Common myeloid progenitor, CD34-positive (primary cell): ENCODE results near the gene DRC1.
A peak's percentile ranks its signal among the peaks of the same experiment; 100 is the strongest.

Source experiments
- CTCF ChIA-PET: fragments of 350-600 bp; sonication (Branson Sonifier 250); formaldehyde crosslinking; loops from one replicate; lab custom pipeline; 2021; ENCODE audit warnings: antibody characterized with exemption; lab: Charles Lee
- POLR2A ChIA-PET: fragments of 350-600 bp; sonication (Branson Sonifier 250); formaldehyde crosslinking; loops from one replicate; lab custom pipeline; 2021; ENCODE audit warnings: antibody characterized with exemption; lab: Charles Lee
- DNase-seq, 3 donors: peaks; one replicate each; pipeline versions ENCODE4 v3.0.0 to v3.0.0-alpha.2; 2013
- H3K27ac ChIP-seq, 2 experiments: 1 replicate in 1 of 2; 2 replicates in 1 of 2; pipeline ENCODE4 v1.7.0; 2013; ENCODE audit warnings: inconsistent platforms in 2 of 2, low read length in 2 of 2, mild to moderate bottlenecking in 2 of 2, low read depth in 1 of 2, moderate library complexity in 1 of 2; ENCODE audit not compliant: severe bottlenecking in 2 of 2, insufficient read depth in 1 of 2, poor library complexity in 1 of 2
- H3K27me3 ChIP-seq, 5 experiments: replicated peaks in 2 of 5; 1 replicate in 3 of 5; 2 replicates in 2 of 5; pipeline versions ENCODE4 v1.6.1 to v1.7.0; 2013; ENCODE audit warnings: low read length in 4 of 5, mild to moderate bottlenecking in 2 of 5, moderate library complexity in 2 of 5, inconsistent platforms in 1 of 5; ENCODE audit not compliant: insufficient read depth in 5 of 5, control insufficient read depth in 4 of 5
- H3K36me3 ChIP-seq, 4 experiments: 1 replicate in 2 of 4; 2 replicates in 2 of 4; pipeline versions ENCODE4 v1.6.1 to v1.7.0; 2013; ENCODE audit warnings: low read length in 3 of 4, control low read depth in 1 of 4, mild to moderate bottlenecking in 1 of 4; ENCODE audit not compliant: control insufficient read depth in 4 of 4, insufficient read depth in 4 of 4
- H3K4me1 ChIP-seq, 4 experiments: 1 replicate in 3 of 4; 2 replicates in 1 of 4; pipeline versions ENCODE4 v1.6.1 to v1.7.1; 2013; ENCODE audit warnings: low read length in 3 of 4, mild to moderate bottlenecking in 3 of 4, control low read depth in 1 of 4, inconsistent platforms in 1 of 4, moderate library complexity in 1 of 4; ENCODE audit not compliant: control insufficient read depth in 4 of 4, insufficient read depth in 4 of 4; ENCODE audit errors: control extremely low read depth in 1 of 4
- H3K4me3 ChIP-seq, 7 experiments: 1 replicate in 4 of 7; 2 replicates in 3 of 7; pipeline versions ENCODE4 v1.5.1 to v1.7.0; 2013; ENCODE audit warnings: mild to moderate bottlenecking in 7 of 7, low read length in 6 of 7, moderate library complexity in 6 of 7, inconsistent platforms in 2 of 7, low read depth in 2 of 7, control low read depth in 1 of 7; ENCODE audit not compliant: insufficient read depth in 4 of 7, control insufficient read depth in 1 of 7; ENCODE audit errors: extremely low read depth in 1 of 7
- H3K9me3 ChIP-seq, 5 experiments: 1 replicate in 4 of 5; 2 replicates in 1 of 5; pipeline versions ENCODE4 v1.6.1 to v1.7.1; 2013; ENCODE audit warnings: low read length in 4 of 5, mild to moderate bottlenecking in 2 of 5, inconsistent platforms in 1 of 5, low read depth in 1 of 5, moderate library complexity in 1 of 5; ENCODE audit not compliant: control insufficient read depth in 4 of 5, insufficient read depth in 2 of 5; ENCODE audit errors: control extremely low read depth in 1 of 5
- WGBS: methylation state at CpG from one replicate; pipeline ENCODE4 v1.1.5; 2013; ENCODE audit not compliant: insufficient coverage; 5-methylcytosine and 5-hydroxymethylcytosine counted together

Gene DRC1

GRCh38 chr2:26471766-26472706 lies 70.3 kb downstream of the DRC1 start:
- 96% methylated on average over 17 of the region's 25 CpGs for WGBS
- CTCF ChIA-PET: interaction anchor here (0.6 to 1.0 kb wide), 2 partner anchors 11 to 445 kb away, joined by 3 to 4 read pairs; no protein-coding TSS in a partner anchor

GRCh38 chr2:26472821-26473655 lies 71.3 kb downstream of the DRC1 start:
- no peak overlapping the region for H3K27ac ChIP-seq
- no peaks in the 10 kb centered on the region for H3K36me3 ChIP-seq
- POLR2A ChIA-PET: no interaction called here
- CTCF ChIA-PET: interaction anchor here (0.6 to 1.0 kb wide), 2 partner anchors 12 to 446 kb away, joined by 3 to 4 read pairs; no protein-coding TSS in a partner anchor
- no peaks in the 10 kb centered on the region for H3K27me3 ChIP-seq
- WGBS: 98% methylated on average over 25 of the region's 34 CpGs
- H3K4me1 ChIP-seq: peaks cover 0 to 8% (median 5%) of the 10 kb centered on the region in 4 experiments
- peaks cover 0 to 3% (median 0%) of the 10 kb centered on the region in 5 experiments for H3K9me3 ChIP-seq
- no peak overlapping the region for H3K4me3 ChIP-seq
- DNase-seq: no peak

More at GRCh38 chr2:26471766-26472706, 70.3 kb downstream of the DRC1 start:
- no peak overlapping the region for H3K4me3 ChIP-seq
- DNase-seq: peak in 2 of 3 donors; percentile 24 to 30
- POLR2A ChIA-PET: no interaction called here
- H3K27me3 ChIP-seq: no peaks in the 10 kb centered on the region
- H3K36me3 ChIP-seq: no peaks in the 10 kb centered on the region
- H3K4me1 ChIP-seq: peaks cover 0 to 1% (median under 1%) of the 10 kb centered on the region in 4 experiments
- peaks cover 0 to 3% (median 0%) of the 10 kb centered on the region in 5 experiments for H3K9me3 ChIP-seq
- no peak overlapping the region for H3K27ac ChIP-seq

GRCh38 chr2:26473796-26474195 lies 72.1 kb downstream of the DRC1 start:
- Histone ChIP-seq H3K4me1 (peaks cover 0 to 8% (median 5%) of the 10 kb centered on the region in 4 experiments), H3K27me3 (no peaks in the 10 kb centered on the region), H3K36me3 (no peaks in the 10 kb centered on the region), H3K27ac (no peak overlapping the region), H3K4me3 (no peak overlapping the region), H3K9me3 (peaks cover 0 to 3% (median 0%) of the 10 kb centered on the region in 5 experiments)
- DNase-seq: no peak
- CTCF ChIA-PET: no interaction called here
- 98% methylated on average over 8 of the region's 9 CpGs for WGBS
- POLR2A ChIA-PET: interaction anchor here (0.6 kb wide), 1 partner anchor 522 kb away, joined by 3 read pairs; no protein-coding TSS in a partner anchor

- ChIA-PET CTCF (no interaction called here), POLR2A (interaction anchor here (0.6 kb wide), 1 partner anchor 522 kb away, joined by 3 read pairs; no protein-coding TSS in a partner anchor)
- no peak for DNase-seq
- WGBS: 98% methylated on average over 11 of the region's 14 CpGs
- Histone ChIP-seq H3K36me3 (no peaks in the 10 kb centered on the region), H3K27me3 (no peaks in the 10 kb centered on the region), H3K4me1 (peaks cover 0 to 8% (median 5%) of the 10 kb centered on the region in 4 experiments), H3K9me3 (peaks cover 0 to 2% (median 0%) of the 10 kb centered on the region in 5 experiments), H3K27ac (no peak overlapping the region), H3K4me3 (no peak overlapping the region)
These were observed 72.6 kb downstream of the DRC1 start for GRCh38 chr2:26474261-26474785.

- CTCF ChIA-PET: no interaction called here
- Histone ChIP-seq H3K36me3 (no peaks in the 10 kb centered on the region), H3K4me1 (peaks cover 0 to 8% (median 5%) of the 10 kb centered on the region in 4 experiments), H3K27ac (no peak overlapping the region), H3K9me3 (no peaks in the 10 kb centered on the region), H3K27me3 (no peaks in the 10 kb centered on the region), H3K4me3 (no peak overlapping the region)
- DNase-seq: no peak
- WGBS: 100% methylated on average over 5 of the region's 6 CpGs
- POLR2A ChIA-PET: no interaction called here
These were observed 73.3 kb downstream of the DRC1 start for GRCh38 chr2:26475037-26475436.

- ChIA-PET CTCF (no interaction called here), POLR2A (no interaction called here)
- DNase-seq: no peak
- Histone ChIP-seq H3K27me3 (no peaks in the 10 kb centered on the region), H3K27ac (no peak overlapping the region), H3K4me3 (no peak overlapping the region), H3K4me1 (peaks cover 0 to 8% (median 5%) of the 10 kb centered on the region in 4 experiments), H3K36me3 (no peaks in the 10 kb centered on the region), H3K9me3 (no peaks in the 10 kb centered on the region)
- 91% methylated on average over 17 of the region's 22 CpGs for WGBS
These were observed 74.2 kb downstream of the DRC1 start for GRCh38 chr2:26475832-26476501.
